ENCODE results near the gene LMAN1L. TPM values are rescaled to one million over a fixed set of nuclear protein-coding genes. Genes with fewer than 3 reads are reported as not detected.
A peak's percentile ranks its signal among the peaks of the same experiment; 100 is the strongest.

Gene LMAN1L
- polyA plus RNA-seq, 3 donors, result 0.08 TPM; not detected in 2

DNA sequence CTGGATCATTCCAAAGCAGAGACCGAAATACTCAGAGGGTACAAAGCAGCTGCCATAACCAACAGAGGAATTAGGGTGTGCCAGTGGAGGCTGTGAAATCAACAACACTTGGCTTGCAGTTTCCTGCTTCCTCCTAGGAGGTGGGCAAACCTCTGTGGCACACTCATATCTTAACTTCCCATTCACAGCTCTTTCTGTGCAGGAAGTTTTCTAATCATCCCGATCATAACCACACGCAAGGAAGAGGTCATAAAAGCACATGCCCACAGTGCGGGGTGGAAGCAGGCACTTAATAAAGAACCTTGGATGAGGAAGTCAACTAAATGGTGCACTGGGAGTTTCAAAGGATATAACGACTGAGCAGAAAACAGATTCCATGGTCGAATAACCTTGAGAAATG lies 55.4 kb downstream of the LMAN1L start:
- Histone ChIP-seq H3K4me1 (ENCODE audit: control insufficient read depth in 1 of 2, insufficient read depth in 2 of 2, low read length in 2 of 2) (peaks cover 68 to 69% of the 10 kb centered on the region in 2 donors), H3K9me3 (replicated peaks in 1 of 2; ENCODE audit: control insufficient read depth in 1 of 2, insufficient read depth in 1 of 2, low read length in 2 of 2) (no peaks in the 10 kb centered on the region), H3K27ac (ENCODE audit: low read depth in 1 of 2, low read length in 2 of 2) (peak overlapping the region; percentile 59 to 81), H3K4me2 (replicated peaks; ENCODE audit: extremely low read depth, low read length, poor library complexity, severe bottlenecking) (peak overlapping the region; percentile 79), H3K27me3 (ENCODE audit: control insufficient read depth in 2 of 2, insufficient read depth in 2 of 2, low read length in 2 of 2) (no peaks in the 10 kb centered on the region), H3K36me3 (replicated peaks in 1 of 2; ENCODE audit: control insufficient read depth in 1 of 2, insufficient read depth in 2 of 2, low read length in 2 of 2) (peaks cover 3 to 19% of the 10 kb centered on the region in 2 donors), H2AFZ (ENCODE audit: insufficient read depth, low read depth, low read length, poor library complexity, severe bottlenecking) (no peak overlapping the region), H3K79me2 (ENCODE audit: insufficient read depth, low read length) (peaks cover 99% of the 10 kb centered on the region), H4K20me1 (ENCODE audit: insufficient read depth, low read length) (peaks cover 95% of the 10 kb centered on the region), H3K4me3 (replicated peaks in 1 of 3; ENCODE audit: low read depth in 2 of 3, low read length in 3 of 3) (peak overlapping the region in 2 of 3 experiments; percentile 3 to 69), H3K9ac (ENCODE audit: insufficient read depth, low read length, poor library complexity, severe bottlenecking) (no peak overlapping the region)
- TF ChIP-seq, protein P1, sequence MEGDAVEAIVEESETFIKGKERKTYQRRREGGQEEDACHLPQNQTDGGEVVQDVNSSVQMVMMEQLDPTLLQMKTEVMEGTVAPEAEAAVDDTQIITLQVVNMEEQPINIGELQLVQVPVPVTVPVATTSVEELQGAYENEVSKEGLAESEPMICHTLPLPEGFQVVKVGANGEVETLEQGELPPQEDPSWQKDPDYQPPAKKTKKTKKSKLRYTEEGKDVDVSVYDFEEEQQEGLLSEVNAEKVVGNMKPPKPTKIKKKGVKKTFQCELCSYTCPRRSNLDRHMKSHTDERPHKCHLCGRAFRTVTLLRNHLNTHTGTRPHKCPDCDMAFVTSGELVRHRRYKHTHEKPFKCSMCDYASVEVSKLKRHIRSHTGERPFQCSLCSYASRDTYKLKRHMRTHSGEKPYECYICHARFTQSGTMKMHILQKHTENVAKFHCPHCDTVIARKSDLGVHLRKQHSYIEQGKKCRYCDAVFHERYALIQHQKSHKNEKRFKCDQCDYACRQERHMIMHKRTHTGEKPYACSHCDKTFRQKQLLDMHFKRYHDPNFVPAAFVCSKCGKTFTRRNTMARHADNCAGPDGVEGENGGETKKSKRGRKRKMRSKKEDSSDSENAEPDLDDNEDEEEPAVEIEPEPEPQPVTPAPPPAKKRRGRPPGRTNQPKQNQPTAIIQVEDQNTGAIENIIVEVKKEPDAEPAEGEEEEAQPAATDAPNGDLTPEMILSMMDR (IDR thresholded peaks at IDR 0.05), result no peak
- Mint-ChIP-seq H3K9me3 (no peaks in the 10 kb centered on the region), H3K27ac (peak overlapping the region; percentile 88 to 97 (median 90)), H3K36me3 (peaks cover 19 to 32% of the 10 kb centered on the region in 2 donors), H3K27me3 (ENCODE audit: low read depth in 3 of 3) (peaks cover 0 to 2% (median 0%) of the 10 kb centered on the region in 3 donors), H3K4me3 (peak overlapping the region; percentile 59 to 65), H3K4me1 (peaks cover 89% of the 10 kb centered on the region)
- peak; percentile 68 to 86 (median 86) for DNase-seq
- intact Hi-C loops (cut with micrococcal nuclease), result loop anchor here in 1 of 2 donors (5.0 kb wide), 1 partner anchor 34 kb away; no protein-coding TSS in a partner anchor
- 0% methylated on average over 1 of the region's 6 CpGs for WGBS (ENCODE audit: insufficient coverage)

DNA sequence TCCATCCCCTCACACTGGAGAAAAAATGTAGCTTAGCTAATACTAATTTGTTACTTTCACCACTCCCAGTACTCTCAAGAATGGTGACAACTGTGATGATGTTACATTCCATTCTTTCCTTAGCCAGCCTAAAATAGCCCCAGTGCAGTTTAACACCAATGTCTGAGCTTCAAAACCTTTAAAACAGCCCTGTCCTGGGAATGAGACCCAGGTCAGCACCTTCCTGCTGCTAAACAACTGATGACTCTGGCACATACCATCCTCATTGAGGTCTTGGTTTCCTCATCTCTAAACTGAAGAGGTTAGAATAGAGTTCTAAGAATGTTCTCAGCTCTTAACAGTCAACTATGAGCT lies 56.7 kb downstream of the LMAN1L start:
- Histone ChIP-seq H3K4me2 (replicated peaks; ENCODE audit: extremely low read depth, low read length, poor library complexity, severe bottlenecking) (peak overlapping the region; percentile 79), H2AFZ (ENCODE audit: insufficient read depth, low read depth, low read length, poor library complexity, severe bottlenecking) (no peak overlapping the region), H3K27me3 (ENCODE audit: control insufficient read depth in 2 of 2, insufficient read depth in 2 of 2, low read length in 2 of 2) (no peaks in the 10 kb centered on the region), H3K79me2 (ENCODE audit: insufficient read depth, low read length) (peaks cover 87% of the 10 kb centered on the region), H3K27ac (ENCODE audit: low read depth in 1 of 2, low read length in 2 of 2) (peak overlapping the region; percentile 69 to 81), H4K20me1 (ENCODE audit: insufficient read depth, low read length) (peaks cover 83% of the 10 kb centered on the region), H3K9me3 (replicated peaks in 1 of 2; ENCODE audit: control insufficient read depth in 1 of 2, insufficient read depth in 1 of 2, low read length in 2 of 2) (no peaks in the 10 kb centered on the region), H3K4me3 (replicated peaks in 1 of 3; ENCODE audit: low read depth in 2 of 3, low read length in 3 of 3) (peak overlapping the region in 1 of 3 experiments; percentile 69), H3K9ac (ENCODE audit: insufficient read depth, low read length, poor library complexity, severe bottlenecking) (no peak overlapping the region), H3K36me3 (replicated peaks in 1 of 2; ENCODE audit: control insufficient read depth in 1 of 2, insufficient read depth in 2 of 2, low read length in 2 of 2) (peaks cover 0 to 9% of the 10 kb centered on the region in 2 donors), H3K4me1 (ENCODE audit: control insufficient read depth in 1 of 2, insufficient read depth in 2 of 2, low read length in 2 of 2) (peaks cover 74 to 78% of the 10 kb centered on the region in 2 donors)
- no peak for DNase-seq
- Mint-ChIP-seq H3K4me1 (peaks cover 86% of the 10 kb centered on the region), H3K9me3 (no peaks in the 10 kb centered on the region), H3K4me3 (peak overlapping the region in 1 of 2 donors; percentile 77), H3K27me3 (ENCODE audit: low read depth in 3 of 3) (peaks cover 0 to 4% (median 0%) of the 10 kb centered on the region in 3 donors), H3K27ac (peak overlapping the region; percentile 91 to 98 (median 97)), H3K36me3 (peaks cover 13 to 23% of the 10 kb centered on the region in 2 donors)
- TF ChIP-seq, protein P1 (IDR thresholded peaks at IDR 0.05), result no peak
- intact Hi-C loops (cut with micrococcal nuclease), result loop anchor here in 1 of 2 donors (5.0 kb wide), 1 partner anchor 33 kb away; no protein-coding TSS in a partner anchor

All from CD14-positive monocyte (primary cell).